ENCODE data around the gene VEPH1. TPM values are rescaled to one million over a fixed set of nuclear protein-coding genes. Genes with fewer than 3 reads are reported as not detected.
"Not testable (repeated sequence)": the region's sequence is repeated elsewhere in the genome, so short reads cannot be mapped to it uniquely, and the experiment has no call there.

The VEPH1 gene
- total and polyA plus RNA-seq, 5 experiments from 2014 or later, result not detected

DNA sequence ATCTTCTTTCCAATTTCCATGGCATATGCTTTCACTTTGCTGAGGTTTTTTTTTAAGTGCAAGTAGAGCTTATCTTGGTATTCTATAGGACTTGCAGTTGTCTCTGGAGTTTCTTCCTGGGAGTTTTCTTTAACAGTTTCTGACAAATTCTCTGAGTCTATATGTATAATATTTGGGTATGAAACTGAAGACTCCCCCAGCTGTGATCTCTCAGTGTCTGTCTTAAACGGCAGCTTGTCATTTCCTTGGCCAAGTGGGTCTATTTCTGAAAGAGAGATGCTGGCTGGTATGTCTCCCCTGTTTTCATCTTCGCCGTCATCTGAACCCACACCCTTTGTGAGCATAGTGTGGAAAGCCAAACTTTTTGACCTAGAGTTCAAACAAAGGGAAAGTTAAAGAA lies 139.8 kb downstream of the VEPH1 start:
- POLR2A ChIA-PET, result no interaction called here
- peaks cover 0 to 2% (median 0%) of the 10 kb centered on the region in 5 donors for H3K27me3 Mint-ChIP-seq
- no peaks in the 10 kb centered on the region for H3K4me1 Mint-ChIP-seq
- no peaks in the 10 kb centered on the region for H3K9me3 Mint-ChIP-seq
- H3K4me3 Mint-ChIP-seq, result no peak overlapping the region
- H3K27ac Mint-ChIP-seq, result no peak overlapping the region
- ATAC-seq (no peak), DNase-seq (no peak)
- no peaks in the 10 kb centered on the region for H3K36me3 Mint-ChIP-seq

DNA sequence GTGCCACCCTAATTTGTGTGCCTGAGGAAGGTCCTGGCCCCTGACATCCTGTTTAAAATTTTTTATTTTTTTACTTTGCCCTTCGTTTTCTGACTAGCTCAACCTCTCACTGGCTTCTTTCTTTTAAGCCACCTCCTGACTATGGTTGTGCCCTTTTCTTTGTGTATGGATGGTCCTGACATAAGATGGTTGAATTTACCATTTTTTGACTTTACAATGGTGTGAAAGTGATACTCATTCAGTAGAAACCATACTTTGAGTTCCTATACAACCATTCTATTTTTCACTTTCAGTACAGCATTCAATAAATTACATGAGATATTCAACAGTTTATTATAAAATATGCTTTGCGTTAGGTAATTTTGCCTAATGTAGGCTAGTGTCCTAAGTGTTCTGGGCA lies 140.9 kb downstream of the VEPH1 start:
- Mint-ChIP-seq H3K36me3 (no peaks in the 10 kb centered on the region), H3K27ac (no peak overlapping the region), H3K4me1 (no peaks in the 10 kb centered on the region), H3K27me3 (peaks cover 0 to 5% (median 0%) of the 10 kb centered on the region in 5 donors), H3K4me3 (no peak overlapping the region), H3K9me3 (no peaks in the 10 kb centered on the region)
- ATAC-seq (no peak), DNase-seq (no peak)
- POLR2A ChIA-PET, result no interaction called here

GRCh38 chr3:157360044-157360443 lies 143.2 kb downstream of the VEPH1 start:
- no peak for DNase-seq
- no peak overlapping the region for H3K27ac Mint-ChIP-seq
- H3K9me3 Mint-ChIP-seq, result no peaks in the 10 kb centered on the region
- peaks cover 0 to 3% (median 0%) of the 10 kb centered on the region in 5 donors for H3K27me3 Mint-ChIP-seq
- no peaks in the 10 kb centered on the region for H3K36me3 Mint-ChIP-seq
- ATAC-seq, result no peak
- POLR2A ChIA-PET, result no interaction called here
- no peak overlapping the region for H3K4me3 Mint-ChIP-seq
- H3K4me1 Mint-ChIP-seq, result no peaks in the 10 kb centered on the region

DNA sequence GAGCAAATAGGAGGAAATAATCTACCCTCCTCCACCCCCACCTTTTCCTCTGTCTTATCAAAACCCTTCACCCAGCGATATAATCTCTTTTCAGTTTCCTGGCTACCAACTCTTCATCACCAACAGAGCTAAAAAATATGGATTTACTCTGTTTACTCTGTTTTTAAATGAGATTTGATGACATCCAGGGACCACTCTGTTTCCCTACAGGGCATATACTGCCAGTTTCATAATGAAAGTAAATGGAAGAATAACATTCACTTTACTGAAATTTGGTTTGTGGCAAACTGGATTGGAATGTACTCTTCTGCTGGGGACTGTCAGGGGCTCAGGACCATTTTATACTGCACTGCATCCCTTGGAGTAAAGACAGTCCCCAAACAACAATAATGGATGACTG lies 146.7 kb downstream of the VEPH1 start:
- POLR2A ChIA-PET, result no interaction called here
- Mint-ChIP-seq H3K36me3 (no peaks in the 10 kb centered on the region), H3K4me1 (no peaks in the 10 kb centered on the region), H3K27me3 (peaks cover 0 to 3% (median 0%) of the 10 kb centered on the region in 5 donors), H3K9me3 (peaks cover 0 to 10% (median 3%) of the 10 kb centered on the region in 9 donors), H3K4me3 (no peak overlapping the region), H3K27ac (no peak overlapping the region)
- DNase-seq (no peak), ATAC-seq (no peak)

DNA sequence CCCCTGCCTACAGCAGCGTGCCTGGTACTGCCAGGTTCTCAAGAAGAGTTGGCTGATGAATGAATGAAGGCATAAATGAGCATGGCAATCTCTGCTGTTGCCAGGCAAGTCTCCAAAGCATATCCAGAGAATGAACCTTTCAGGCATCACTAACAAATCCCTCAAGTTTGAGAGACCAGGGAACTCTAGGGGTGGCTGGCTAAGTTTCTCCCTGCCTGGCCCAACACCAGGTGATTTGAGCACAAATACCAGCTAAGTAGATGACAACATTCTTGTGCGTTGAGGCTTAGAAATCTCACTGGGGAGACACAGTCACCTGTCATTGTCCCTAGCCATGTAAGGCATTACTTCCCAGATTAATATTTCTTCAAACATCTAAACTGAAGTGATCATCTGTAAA lies 147.9 kb downstream of the VEPH1 start:
- H3K27me3 Mint-ChIP-seq, result peaks cover 0 to 3% (median 0%) of the 10 kb centered on the region in 5 donors
- no peaks in the 10 kb centered on the region for H3K4me1 Mint-ChIP-seq
- DNase-seq (no peak), ATAC-seq (no peak)
- POLR2A ChIA-PET, result no interaction called here
- H3K36me3 Mint-ChIP-seq, result peaks cover 0 to under 1% (median 0%) of the 10 kb centered on the region in 3 donors
- no peak overlapping the region for H3K4me3 Mint-ChIP-seq
- H3K9me3 Mint-ChIP-seq, result peaks cover 3 to 14% (median 9%) of the 10 kb centered on the region in 9 donors
- H3K27ac Mint-ChIP-seq, result no peak overlapping the region

DNA sequence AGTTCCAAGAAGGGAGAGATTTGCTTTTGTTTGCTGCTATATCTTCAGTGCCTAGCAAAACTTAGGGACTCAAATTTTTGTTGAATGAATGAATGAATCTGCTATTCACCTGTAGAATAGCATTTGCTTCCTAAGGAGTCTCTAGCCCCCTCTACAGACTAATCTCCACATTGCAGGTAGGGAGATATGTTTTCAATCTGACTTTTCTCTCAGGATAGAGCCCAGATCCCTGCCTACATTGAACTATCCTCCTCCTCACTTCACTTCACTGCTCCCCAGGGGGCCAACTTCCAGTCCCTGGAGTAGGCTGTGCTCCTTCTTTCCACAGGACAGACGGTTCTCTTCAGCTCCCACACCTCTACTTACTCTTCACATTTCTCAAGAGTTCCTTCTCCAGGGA lies 148.5 kb downstream of the VEPH1 start:
- ATAC-seq, result no peak
- Mint-ChIP-seq H3K36me3 (peaks cover 0 to 2% (median 0%) of the 10 kb centered on the region in 3 donors), H3K4me3 (no peak overlapping the region), H3K4me1 (no peaks in the 10 kb centered on the region), H3K27me3 (peaks cover 0 to 3% (median 0%) of the 10 kb centered on the region in 5 donors), H3K27ac (peak overlapping the region in 1 of 10 donors; percentile 24), H3K9me3 (peaks cover 3 to 19% (median 15%) of the 10 kb centered on the region in 9 donors)
- DNase-seq, result no peak
- POLR2A ChIA-PET, result no interaction called here

DNA sequence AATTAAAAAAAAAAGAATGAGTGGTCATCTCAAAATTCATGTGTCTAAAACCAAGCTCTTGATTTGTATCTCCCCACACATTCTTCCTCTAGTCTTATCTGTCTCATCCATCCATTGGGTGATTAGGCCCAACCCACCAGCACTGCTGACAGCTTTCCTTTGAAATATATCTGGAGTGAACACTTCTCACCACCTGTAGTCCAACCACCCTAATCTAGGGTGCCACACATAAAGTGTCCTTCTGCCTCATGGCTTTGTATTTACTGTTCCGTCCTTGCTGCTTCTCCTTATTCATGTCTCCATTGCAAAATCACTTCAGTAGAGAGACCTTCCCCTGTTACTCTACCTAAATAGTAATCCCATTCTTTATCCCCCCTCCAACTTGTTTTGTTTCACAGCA lies 149.0 kb downstream of the VEPH1 start:
- Mint-ChIP-seq H3K9me3 (peaks cover 3 to 23% (median 17%) of the 10 kb centered on the region in 9 donors), H3K27ac (no peak overlapping the region), H3K27me3 (peaks cover 0 to 3% (median 0%) of the 10 kb centered on the region in 5 donors), H3K4me3 (no peak overlapping the region), H3K36me3 (peaks cover 0 to 2% (median 0%) of the 10 kb centered on the region in 3 donors), H3K4me1 (no peaks in the 10 kb centered on the region)
- ATAC-seq (no peak), DNase-seq (no peak)
- POLR2A ChIA-PET, result no interaction called here

DNA sequence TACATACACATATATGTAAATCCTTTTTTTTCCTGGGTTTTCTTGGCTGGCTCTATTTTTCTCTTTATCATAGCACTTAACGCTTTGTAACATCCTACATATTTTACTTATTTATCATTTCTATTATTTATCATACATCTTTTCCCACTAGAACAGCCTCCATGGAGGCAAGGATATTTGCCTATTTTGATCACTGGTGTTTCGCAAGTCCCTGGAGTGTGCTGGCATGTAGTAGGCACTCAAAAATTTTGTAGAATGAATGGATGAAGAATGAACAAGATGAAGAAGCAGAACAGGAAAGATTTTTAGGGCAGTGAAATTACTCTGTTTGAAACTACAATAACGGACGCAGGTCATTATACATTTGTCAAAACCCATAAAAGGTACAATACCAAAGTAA lies 149.6 kb downstream of the VEPH1 start:
- ATAC-seq (no peak), DNase-seq (no peak)
- Mint-ChIP-seq H3K4me3 (no peak overlapping the region), H3K36me3 (peaks cover 0 to 6% (median 2%) of the 10 kb centered on the region in 3 donors), H3K9me3 (peaks cover 4 to 29% (median 22%) of the 10 kb centered on the region in 9 donors), H3K27me3 (peaks cover 0 to 3% (median 0%) of the 10 kb centered on the region in 5 donors), H3K4me1 (no peaks in the 10 kb centered on the region), H3K27ac (no peak overlapping the region)
- POLR2A ChIA-PET, result no interaction called here

DNA sequence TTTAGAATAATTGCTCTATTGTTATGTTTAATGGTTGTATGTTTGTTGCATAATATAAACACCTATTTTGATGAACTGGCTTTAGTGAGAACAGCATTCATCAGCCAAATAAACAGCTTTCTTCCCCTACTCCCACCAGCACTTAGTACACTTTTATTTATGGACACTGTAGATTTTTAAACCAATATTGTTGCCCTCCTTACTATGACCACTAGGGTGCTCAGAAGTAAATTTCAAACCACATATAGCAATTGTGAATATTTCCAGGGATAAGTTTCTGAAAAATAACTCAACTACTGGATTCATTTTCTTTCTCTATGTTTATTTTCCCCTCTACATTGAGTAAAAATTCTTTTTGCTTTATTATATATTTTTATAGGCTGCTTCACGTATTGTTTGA lies 151.2 kb downstream of the VEPH1 start:
- DNase-seq (no peak), ATAC-seq (no peak)
- Mint-ChIP-seq H3K4me3 (no peak overlapping the region), H3K27me3 (peaks cover 0 to 3% (median 0%) of the 10 kb centered on the region in 5 donors), H3K4me1 (no peaks in the 10 kb centered on the region), H3K9me3 (peaks cover 5 to 46% (median 33%) of the 10 kb centered on the region in 9 donors), H3K36me3 (peaks cover 0 to 11% (median 11%) of the 10 kb centered on the region in 3 donors), H3K27ac (no peak overlapping the region)
- POLR2A ChIA-PET, result no interaction called here

DNA sequence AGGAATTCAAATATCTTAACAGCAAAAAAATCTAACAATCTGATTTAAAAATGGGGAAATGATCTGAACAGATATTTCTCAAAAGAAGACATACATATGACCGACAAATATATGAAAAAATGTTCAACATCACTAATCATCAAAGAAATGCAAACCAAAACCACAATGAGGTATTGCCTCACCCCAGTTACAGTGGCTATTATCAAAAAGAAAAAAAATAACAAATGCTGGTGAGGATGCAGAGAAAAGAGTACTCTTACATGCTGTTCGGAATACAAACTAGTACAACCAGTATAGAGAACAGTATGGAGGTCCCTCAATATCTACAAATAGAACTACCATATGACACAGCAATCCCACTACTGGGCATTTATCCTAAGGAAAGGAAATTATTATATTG lies 152.6 kb downstream of the VEPH1 start:
- DNase-seq, ATAC-seq, H3K27ac Mint-ChIP-seq, H3K4me3 Mint-ChIP-seq, H3K4me1 Mint-ChIP-seq, H3K27me3 Mint-ChIP-seq, POLR2A ChIA-PET: not testable (repeated sequence)
- Mint-ChIP-seq H3K36me3 (peaks cover 0 to 11% (median 11%) of the 10 kb centered on the region in 3 donors), H3K9me3 (peaks cover 5 to 52% (median 35%) of the 10 kb centered on the region in 9 donors)

DNA sequence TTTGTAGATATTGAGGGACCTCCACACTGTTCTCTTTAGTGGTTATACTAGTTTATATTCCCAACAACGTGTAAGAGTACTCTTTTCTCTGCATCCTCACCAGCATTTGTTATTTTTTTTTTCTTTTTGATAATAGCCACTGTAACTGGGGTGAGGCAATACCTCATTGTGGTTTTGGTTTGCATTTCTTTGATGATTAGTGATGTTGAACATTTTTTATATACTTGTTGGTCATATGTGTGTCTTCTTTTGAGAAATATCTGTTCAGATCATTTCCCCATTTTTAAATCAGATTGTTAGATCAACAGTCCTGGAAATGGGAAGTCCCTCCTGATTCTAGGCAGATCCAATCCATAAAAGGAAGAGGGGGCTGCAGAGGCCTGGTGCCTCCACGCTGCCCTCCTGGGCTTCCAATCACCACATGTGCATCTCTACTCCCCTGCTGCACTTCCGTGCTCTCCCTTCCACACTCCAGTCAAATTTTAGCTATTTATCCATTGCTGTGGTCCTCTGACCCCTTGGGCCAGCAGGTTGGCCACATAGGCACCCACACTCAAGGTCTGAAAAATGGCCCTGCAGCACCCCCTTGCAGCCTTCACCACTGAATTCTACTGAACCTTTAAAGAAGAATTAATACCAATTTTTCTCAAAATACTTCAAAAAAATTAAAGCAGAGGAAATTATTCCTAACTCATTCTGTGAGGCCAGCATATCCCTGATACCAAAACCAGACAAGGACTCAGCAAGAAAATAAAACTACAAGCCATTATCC lies 154.7 kb downstream of the VEPH1 start:
- H3K4me3 Mint-ChIP-seq, DNase-seq, H3K27ac Mint-ChIP-seq, ATAC-seq, POLR2A ChIA-PET, H3K27me3 Mint-ChIP-seq, H3K4me1 Mint-ChIP-seq: not testable (repeated sequence)
- Mint-ChIP-seq H3K36me3 (peaks cover 0 to 11% (median 11%) of the 10 kb centered on the region in 3 donors), H3K9me3 (peaks cover 5 to 73% (median 37%) of the 10 kb centered on the region in 9 donors)

GRCh38 chr3:157347577-157348303 lies 155.5 kb downstream of the VEPH1 start:
- Mint-ChIP-seq H3K27me3 (peaks cover 0 to 3% (median 0%) of the 10 kb centered on the region in 5 donors), H3K27ac (peak overlapping the region in 1 of 10 donors; percentile 62), H3K36me3 (peaks cover 0 to 15% (median 11%) of the 10 kb centered on the region in 3 donors), H3K4me3 (no peak overlapping the region), H3K9me3 (peaks cover 7 to 80% (median 45%) of the 10 kb centered on the region in 9 donors), H3K4me1 (no peaks in the 10 kb centered on the region)
- ATAC-seq (no peak), DNase-seq (no peak)
- POLR2A ChIA-PET, result no interaction called here
